NCI-H2227 treated with DMSO at 0.1 percent for 48 hours (cell line): ENCODE measurements around the gene ERN1.

Source experiments
- DNase-seq: peaks from one replicate; lab custom pipeline; 2025; lab: John Stamatoyannopoulos, UW

Gene ERN1

DNA sequence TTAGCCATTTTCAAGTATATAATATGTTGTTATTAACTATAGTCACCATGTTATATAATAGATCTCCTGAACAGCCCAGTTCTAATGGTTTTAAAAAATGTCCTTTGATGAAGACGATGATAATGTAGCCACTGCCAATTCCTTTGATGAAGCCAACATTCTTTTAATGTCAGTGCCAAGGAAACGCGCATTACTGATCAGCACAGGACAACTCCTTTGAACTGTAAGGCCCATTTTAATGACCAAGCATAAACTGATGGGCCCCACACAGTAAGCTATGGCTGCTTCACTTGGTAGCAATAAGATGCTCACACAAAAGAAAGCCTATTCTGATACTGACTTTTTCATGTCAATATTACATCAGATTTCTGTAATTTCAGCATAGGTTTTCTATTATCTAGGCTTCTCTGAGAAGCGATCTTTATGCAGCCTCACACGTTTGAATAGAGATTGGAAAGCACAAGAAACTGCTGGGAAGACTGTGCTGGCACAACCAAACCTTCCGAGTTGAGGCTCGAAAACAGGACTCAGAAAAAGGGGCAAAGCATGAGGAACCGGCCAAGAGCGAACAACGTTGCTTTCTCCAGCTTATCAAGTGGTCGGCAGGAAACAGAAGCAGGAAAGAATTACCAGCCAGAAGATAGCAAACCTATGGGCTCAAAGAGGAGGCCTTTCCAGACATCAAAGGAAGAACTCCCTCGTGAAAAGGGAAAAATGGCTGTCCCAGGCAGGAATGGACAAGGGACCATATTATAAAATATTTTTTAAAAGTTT is 19.4 kb downstream of the ERN1 start:
- no peak for DNase-seq

DNA sequence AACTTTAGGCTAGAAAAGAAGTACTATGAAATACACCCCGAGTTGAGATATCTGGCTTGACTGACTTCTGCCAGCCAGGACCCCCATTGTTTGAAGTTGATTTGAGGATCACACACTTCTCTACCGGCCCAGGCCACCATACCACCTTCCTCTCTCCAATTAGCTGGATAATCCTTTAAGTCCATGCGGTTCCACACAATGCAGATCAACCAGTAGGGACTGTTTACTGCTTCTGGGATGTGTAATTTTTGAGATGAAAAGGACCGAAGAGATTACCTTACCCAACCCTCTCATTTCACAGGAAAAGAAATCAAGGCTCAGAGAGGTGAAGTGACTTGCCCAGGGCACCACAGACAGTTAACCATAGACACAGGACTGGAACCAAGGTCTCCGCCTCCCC is 20.5 kb downstream of the ERN1 start:
- DNase-seq = no peak

DNA sequence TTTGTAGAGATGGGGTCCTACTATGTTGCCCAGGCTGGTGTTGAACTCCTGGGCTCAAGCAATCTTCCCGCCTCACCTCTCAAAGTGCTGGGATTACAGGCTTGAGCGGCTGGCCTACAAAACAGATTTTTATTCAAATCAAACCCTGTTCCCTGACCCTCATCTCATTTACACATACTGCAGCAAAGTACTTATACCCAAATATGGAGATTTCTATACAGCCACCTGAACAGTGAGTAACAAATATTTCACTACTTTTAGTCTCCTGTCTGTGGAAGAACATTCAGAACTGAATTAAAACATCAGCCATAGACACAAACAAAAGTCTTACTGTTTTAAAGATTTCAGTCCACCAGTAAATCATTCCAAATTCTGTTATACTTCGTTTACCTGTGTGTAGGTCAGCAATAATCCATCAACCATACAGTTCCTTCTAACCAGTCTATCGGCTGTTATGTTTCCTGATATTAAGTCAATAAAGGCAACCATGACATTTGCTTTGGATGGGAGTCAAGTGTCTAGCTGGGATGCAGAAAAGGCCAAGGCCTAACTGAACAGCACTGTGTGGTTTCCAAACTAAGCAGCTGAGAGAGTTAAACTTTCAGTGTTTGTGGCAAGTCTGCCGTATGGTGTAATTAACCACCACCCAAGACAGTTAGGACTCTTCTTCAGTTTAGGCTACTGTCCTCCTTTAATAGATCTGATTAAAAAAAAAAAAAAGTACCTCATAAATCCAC is 22.3 kb downstream of the ERN1 start:
- DNase-seq = no peak

DNA sequence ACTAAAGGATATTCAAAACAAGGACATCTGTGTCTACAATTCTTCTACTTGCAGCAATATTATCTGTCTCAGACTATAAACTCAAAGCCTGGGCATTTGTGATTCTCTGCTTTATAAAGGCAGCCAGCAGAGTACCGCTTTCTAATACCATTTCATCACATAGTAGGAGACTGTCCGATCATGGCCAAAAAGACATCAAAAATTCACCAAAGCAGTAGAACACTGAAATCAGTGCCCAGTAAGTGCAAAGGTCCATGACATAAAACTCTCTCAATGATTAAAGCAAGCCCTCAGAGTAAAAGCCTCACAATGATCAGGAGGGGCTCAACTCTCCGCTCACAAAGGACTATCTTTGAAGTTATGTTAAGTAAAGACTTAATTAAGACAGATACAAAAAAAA is 23.0 kb downstream of the ERN1 start:
- no peak for DNase-seq

DNA sequence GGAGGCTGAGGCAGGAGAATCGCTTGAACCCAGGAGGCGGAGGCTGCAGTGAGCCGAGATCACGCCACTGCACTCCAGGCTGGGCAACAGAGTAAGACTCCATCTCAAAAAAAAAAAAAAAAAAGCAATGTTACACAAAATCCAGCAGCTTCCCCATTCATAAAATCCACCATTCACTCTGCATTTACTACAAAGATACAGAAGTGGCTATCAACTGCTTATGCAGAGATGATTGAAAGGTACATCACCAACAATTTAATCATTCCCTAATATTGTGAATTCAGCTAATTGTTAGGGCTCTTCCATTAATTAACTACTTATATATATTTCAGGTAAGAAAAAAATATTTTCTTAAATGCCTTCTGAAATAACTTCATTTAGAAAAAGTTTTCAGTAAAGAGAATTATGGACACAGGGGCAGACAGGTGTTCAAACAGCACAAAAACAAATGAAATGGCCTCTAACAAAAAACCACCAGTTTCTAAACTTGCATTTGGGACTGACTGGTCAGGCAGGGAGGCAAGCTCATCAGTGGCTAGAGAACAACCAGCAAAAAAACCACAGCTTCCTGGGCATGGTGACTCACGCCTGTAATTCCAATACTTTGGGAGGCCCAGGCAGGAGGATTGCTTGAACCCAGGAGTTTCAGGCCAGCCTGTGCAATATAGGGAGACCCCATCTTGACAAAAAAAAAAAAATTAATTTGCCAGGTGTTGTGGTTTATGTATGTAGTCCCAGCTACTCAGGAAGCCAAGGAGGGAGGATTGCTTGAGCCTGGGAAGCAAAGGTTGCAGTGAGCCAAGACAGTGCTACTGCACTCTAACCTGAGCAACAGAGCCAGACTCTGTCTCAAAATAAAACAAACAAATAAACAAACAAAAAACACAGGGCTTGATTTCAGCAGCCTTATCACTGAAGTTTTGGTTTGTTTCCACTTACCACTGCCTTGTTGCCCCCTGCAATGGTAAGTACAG is 26.3 kb downstream of the ERN1 start:
- DNase-seq = no peak

DNA sequence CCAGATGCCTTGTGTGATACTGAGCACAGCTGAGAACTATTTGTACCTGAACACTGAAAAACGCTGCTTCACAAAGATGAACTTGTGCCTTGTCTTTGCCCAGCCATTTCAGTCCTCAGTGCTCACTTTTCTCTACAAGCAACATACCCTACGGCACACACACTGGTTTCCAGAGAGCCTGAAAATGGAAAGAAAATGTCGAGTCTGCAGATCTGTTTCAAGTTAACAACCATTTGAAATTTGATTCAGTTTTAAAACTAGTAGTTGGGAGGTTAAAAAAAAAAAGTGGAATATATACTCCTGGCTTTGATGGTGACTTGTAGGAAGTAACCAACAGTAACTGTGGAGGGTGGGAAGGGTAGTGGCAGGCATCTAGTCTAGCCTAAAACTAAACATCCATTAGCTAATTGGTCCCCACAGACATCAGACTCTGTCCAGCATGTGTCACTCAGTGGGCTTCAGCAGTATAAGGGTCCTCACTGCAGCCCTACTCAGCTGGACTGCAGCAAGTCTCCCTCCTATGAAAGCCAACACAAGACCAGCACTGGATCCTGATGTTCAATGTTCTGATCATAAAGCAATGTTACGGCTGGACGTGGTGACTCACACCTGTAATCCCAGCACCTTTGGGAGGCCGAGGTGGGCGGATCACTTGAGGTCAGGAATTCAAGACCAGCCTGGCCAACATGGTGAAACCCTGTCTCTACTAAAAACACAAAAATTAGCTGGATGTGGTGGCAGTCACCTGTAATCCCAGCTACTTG is 27.1 kb downstream of the ERN1 start:
- DNase-seq = no peak

DNA sequence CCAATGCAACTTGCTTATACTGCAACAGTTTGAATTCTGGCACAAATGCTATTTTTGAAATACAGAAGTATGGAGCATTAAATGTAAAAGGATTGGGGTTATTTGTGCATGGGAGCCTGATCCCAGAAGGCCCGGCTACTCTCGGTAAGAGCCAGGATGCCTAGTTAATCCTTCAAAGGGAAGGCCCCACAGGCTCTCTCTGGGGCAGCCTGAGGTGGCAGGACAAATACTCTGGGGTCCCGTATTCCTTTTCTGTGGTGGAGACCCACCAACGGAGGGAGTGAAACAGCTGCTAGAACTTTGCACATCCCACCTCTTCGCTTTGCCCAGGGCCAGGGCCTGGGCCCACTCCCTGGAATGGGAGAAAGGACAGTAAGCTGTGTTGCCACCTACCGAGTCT is 30.4 kb downstream of the ERN1 start:
- no peak for DNase-seq

DNA sequence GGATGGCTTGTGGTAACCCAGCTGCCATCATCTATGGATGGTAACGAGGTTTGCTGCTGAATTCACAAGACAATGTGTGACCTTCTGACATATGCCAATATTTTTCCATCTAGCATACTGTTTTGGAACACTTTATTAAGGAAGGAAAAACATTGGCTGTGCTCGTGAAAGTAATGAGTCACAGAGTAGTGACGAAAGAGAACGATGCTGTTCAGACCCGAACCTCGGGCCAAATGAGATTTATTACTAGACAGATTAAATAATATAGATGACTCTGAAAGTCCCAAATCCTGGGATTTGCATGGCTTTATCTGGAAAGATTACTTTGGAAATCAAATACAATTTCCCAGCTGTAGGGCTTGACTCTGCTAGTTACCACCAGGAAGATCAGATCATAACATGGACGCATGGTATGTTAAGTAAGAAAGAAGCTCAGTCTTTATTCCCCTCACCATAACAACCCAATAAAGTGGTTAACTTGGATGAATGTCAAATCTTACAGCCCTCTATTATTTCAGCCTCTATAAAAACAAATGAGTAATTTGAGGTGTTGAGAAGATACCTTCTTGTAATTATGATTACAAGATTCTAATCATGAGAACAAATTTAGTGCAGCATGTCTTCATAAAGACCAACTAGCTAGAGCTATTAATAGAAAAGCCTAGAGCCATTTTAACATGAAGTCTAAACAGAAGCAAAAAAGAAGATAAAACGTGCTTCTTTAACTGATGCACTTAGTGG is 32.6 kb downstream of the ERN1 start:
- DNase-seq = no peak

DNA sequence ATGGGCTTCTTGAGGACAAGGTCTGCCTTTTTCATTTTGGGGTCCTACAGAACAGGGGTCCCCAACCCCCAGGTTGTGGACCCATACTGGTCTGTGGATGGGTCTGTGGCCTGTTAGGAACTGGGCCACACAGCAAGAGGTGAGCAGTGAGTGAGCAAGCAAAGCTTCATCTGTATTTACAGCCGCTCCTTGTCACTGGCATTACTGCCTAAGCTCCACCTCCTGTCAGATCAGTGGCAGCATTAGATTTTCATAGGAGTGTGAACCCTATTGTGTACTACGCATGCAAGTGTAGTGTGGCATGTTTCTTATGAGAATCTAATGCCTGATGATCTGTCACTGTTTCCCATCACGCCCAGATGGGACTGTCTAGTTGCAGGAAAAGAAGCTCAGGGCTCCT is 33.9 kb downstream of the ERN1 start:
- no peak for DNase-seq

DNA sequence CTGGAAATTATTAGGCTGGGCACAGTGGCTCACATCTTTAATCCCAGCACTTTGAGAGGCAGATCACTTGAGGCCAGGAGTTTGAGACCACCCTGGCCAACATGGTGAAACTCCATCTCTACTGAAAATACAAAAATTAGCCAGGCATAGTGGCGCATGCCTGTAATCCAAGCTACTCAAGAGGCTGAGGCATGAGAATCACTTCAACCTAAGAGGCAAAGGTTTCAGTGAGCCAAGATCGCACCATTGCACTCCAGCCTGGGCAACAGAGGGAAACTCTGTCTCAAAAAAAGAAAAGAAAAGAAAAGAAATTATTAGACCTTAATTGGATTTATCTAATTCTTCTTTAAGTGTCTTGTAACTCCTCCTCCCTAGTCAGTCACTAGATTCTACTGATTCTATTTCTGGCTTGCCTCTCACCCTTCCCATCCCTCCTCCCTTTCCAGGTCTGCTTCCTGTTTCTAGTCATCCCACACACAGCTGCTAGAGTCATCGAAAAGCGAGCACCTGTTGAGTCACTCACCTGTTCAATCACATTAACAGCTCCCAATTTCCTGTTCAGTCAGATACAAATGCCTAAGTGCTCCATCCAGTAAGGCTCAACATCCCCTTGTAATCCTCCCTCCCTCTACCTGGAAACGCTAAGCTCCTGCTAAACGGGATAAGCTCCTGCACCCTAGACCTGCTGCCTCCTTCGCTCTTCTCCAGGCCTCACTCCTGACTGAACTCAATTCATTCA is 34.6 kb downstream of the ERN1 start:
- no peak for DNase-seq

DNA sequence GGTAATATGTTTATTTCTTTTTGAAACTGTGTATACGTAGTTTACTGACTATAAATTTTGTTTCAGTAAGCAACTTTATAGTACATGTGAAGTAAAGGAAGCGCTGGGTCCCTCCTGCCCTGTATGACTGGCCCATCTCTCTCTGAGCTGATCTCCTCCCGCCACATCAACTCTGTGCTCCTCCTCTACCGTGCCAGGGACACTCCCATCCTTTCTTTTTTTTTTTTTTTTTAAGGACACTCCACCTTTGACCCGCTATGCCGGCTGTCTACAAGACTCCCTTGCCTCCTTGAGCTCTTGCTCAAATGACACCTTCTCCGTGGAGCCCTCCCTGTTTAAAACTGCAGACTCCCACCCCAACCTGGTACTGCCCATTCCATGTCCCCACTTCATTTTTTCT is 35.5 kb downstream of the ERN1 start:
- no peak for DNase-seq

DNA sequence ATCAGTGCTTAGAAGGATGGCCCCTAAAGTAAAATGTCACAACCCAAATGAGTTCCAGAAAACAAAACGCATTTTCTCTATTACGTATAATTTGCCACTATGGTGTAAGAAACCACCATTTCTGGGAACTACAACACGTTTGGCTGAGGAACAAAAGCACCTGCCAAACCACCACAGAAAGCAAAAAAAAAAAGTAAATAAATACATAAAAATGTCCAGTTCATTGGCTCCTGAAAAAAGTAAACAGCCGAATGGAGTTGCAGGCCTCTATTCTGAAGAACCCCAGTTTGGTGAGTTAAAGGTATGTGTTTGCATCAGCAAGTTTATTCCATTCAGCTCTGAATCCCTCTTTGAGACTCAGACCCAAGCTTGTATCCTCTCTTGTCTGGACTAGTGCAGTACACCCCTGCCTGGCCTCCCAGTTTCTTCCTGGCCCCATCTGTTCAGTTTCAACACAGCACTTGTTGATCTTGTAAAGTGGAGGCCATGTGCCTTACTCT is 36.9 kb downstream of the ERN1 start:
- no peak for DNase-seq

DNA sequence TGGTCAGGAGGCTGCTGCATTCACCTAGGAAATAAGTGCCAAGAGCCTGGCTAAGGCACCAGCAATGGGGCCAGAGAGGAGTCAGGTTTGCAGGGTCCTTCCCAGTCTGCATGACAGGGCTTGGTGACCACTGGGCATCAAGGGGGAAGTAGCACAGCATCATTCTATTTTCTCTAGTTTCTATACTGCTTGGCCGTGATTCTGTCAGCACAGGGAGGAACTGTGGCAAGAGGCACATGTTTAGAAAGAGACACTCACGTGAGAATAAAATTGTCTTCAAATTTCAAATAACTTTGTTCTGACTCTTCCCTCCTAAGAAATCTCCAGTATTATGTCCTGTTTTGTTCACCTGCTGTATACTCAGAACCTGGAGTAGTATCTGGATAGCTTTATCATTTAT is 37.8 kb downstream of the ERN1 start:
- DNase-seq = no peak

DNA sequence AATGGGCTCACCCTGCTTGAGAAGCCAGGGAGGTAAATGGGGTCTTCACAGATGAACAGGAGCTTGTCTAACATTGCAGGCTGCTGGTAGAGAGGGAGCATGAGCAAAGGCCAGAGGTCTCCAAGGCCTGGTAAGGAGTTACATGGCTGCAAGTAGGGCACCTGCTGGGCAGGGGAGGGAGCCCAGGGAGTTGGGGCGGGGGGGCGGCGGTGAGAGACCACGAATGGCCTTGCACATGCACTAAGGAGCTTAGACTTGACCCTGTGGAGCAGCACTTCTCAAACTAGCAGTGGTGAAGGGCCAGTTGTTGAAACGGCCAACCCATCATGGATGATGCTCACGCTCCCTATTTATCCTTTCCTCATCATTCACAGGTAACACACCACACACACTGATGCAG is 38.4 kb downstream of the ERN1 start:
- DNase-seq = no peak

DNA sequence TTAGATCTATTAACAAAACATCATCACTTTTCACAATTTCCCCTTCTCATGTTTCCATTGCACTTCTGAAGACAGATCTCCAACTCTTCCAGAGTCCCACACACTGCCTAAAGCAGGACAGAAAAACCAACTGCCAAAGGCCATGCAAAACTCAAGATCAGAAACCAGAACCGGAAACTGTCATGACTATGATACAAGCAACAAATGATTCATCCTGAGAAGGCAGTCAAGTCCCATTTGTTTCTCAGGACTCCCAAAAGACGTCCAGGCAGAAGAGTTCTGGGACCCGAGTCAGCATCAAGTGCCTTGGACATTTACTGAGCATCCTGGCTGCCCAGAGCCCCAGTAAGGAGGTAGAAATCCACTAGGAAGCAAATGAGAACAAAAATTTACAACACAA is 38.8 kb downstream of the ERN1 start:
- no peak for DNase-seq

DNA sequence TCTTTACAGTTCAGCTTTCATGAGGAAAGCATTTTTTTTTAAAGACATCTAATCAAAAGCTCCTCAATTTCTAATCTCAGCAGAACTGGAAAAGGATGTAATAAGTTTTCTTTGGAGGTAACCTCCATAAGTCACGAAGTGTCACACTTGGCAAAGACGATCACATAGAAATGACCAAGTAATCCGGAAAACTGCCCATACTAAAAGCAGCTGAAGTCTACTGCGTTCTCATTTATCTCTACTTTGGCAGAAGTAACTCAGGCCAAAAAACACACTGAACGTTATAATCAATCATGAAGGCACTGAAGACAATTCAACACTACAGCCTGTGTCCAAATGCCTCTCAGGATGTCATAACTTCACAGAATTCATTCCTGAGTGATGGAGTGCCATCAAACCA is 39.8 kb downstream of the ERN1 start:
- DNase-seq = no peak

DNA sequence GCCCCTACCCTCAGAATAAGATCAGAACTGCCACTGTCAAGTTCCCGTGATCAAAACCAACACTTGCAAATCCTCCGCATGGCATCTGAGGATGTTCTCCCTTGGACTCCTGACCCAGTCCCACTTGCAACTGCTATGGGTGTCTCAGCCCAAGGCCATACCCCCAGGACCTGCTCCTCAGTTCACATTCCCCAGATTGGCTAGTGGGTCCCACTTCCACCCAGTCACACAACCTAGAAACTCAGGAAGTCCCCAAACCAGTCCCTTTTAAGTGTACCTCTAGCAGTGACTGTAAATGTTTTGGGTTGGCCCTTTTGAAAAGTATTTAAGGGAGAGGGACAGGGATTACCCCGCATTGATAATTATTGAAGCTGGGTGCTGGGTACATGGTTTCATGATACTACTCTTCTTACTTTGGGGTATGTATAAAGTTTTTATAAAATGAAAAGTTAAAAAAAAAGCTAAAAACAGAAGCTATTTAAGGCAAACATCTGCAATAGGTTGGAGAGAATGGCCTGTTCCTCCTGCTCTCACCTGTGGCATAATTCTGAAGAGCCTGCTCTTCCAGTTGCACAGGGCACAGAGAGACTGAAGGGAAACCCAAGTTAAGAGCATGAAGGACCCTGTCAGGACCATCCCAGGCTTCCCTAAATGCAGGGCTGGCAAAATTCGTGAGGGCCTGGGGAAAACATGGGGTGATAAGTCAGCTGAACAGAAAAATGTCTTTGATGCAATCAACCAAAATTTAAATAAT is 42.5 kb downstream of the ERN1 start:
- no peak for DNase-seq

DNA sequence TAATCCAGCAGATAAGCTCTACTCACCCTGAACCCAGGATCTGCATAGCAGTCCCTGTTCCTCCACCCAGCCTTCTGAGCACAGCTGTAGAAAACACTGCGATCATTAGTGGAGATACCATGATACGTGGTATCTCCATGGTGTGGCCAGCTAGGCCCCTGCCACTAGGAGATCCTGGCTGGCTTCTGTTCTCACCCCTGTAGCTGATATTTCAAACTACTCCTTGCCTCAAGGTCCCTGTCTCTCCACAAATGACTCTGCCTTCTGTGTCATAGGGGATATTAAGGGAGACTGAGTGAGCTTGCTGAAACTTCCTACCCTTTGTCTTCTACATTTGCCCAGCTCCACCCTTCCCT is 44.3 kb downstream of the ERN1 start:
- no peak for DNase-seq

DNA sequence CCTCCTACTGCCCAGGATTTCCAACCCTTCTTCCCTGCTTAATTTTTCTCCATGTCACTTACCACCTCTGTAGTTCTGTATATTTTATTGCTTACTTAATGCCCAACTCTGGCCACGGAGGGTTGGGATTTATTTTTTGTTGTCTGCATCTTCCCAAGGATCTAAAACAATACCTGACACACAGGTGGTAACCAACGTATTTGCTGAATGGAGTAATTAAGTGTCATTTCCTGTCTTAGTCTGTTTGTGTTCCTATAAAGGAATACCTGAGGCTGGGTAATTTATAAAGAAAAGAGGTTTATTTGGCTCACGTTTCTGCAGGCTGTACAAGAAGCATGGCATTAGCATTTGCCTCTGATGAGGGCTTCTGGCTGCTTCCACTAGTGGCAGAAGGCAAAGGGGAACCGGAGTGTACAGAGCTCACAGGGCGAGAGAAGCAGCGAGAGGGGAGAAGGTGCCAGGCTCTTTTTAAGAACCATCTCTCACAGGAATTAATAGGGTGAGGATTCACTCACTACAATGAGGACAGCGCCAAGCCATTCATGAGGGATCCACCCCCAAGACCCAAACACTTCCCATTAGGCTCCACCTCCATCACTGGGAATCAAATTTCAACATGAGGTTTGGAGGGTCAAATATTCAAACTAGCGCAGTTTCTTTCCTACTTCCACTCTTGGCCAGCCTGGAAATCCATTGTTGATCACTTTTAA is 44.8 kb downstream of the ERN1 start:
- no peak for DNase-seq
